Neural progenitor cell (in vitro differentiated cells): Measurements from ENCODE around the gene SH2D4B.

Source experiments
- EZH2 ChIP-seq: fragments of 200-600 bp; sonication (generic); IDR thresholded peaks from 2 replicates; pipeline ENCODE4 v1.6.1; 2017; ENCODE audit warnings: antibody characterized with exemption, mild to moderate bottlenecking, moderate library complexity
- TF ChIP-seq, protein P1 (sequence below): fragments of 200-600 bp; sonication (generic); IDR thresholded peaks from 2 replicates; pipeline ENCODE4 v1.5.1; 2017; ENCODE audit warnings: antibody characterized with exemption, mild to moderate bottlenecking

- TF ChIP-seq, protein P1, sequence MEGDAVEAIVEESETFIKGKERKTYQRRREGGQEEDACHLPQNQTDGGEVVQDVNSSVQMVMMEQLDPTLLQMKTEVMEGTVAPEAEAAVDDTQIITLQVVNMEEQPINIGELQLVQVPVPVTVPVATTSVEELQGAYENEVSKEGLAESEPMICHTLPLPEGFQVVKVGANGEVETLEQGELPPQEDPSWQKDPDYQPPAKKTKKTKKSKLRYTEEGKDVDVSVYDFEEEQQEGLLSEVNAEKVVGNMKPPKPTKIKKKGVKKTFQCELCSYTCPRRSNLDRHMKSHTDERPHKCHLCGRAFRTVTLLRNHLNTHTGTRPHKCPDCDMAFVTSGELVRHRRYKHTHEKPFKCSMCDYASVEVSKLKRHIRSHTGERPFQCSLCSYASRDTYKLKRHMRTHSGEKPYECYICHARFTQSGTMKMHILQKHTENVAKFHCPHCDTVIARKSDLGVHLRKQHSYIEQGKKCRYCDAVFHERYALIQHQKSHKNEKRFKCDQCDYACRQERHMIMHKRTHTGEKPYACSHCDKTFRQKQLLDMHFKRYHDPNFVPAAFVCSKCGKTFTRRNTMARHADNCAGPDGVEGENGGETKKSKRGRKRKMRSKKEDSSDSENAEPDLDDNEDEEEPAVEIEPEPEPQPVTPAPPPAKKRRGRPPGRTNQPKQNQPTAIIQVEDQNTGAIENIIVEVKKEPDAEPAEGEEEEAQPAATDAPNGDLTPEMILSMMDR: no peak
- no peak for TF ChIP-seq EZH2
Observed at GRCh38 chr10:80520661-80521470, 16.8 kb upstream of the SH2D4B start.
